ENCODE data around the gene CUBN. TPM values are rescaled to one million over a fixed set of nuclear protein-coding genes. Genes with fewer than 3 reads are reported as not detected.

CUBN gene
- total RNA-seq, 1 donor from 2014 or later: 1.0 TPM

DNA sequence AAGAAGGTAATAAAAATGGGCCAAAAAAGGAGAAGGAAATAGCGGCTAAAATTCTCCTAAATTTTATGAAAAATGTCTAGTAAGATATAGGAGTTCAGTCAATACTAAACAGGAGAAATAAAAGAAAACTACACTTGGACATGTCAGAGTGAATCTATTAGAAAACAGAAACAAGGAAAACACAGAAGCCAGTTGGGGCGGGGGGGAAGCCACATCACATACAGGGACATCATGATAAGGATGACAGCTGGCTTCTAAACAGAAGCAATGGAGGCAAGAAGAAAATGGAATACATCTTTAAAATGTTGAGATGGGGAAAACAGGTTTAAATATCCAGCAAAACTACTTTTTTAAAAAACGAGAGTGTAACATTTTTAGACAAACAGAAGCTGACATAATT, 77.8 kb downstream of the CUBN start:
- Mint-ChIP-seq H3K36me3 (peaks cover 4% of the 10 kb centered on the region), H3K27me3 (no peaks in the 10 kb centered on the region), H3K9me3 (peaks cover 10% of the 10 kb centered on the region), H3K4me1 (ENCODE audit: unreplicated experiment) (no peaks in the 10 kb centered on the region), H3K27ac (no peak overlapping the region), H3K4me3 (no peak overlapping the region)
- no peak for TF ChIP-seq CTCF (conservative IDR thresholded peaks at IDR 0.05)
- no peak for DNase-seq (ENCODE audit: extremely low spot score, unreplicated experiment)

- TF ChIP-seq CTCF (conservative IDR thresholded peaks at IDR 0.05): no peak
- no peaks in the 10 kb centered on the region for H3K27me3 Mint-ChIP-seq
- H3K9me3 Mint-ChIP-seq: peaks cover 10% of the 10 kb centered on the region
- no peak overlapping the region for H3K27ac Mint-ChIP-seq
- H3K4me1 Mint-ChIP-seq (ENCODE audit: unreplicated experiment): no peaks in the 10 kb centered on the region
- H3K4me3 Mint-ChIP-seq: no peak overlapping the region
- no peak for DNase-seq (ENCODE audit: extremely low spot score, unreplicated experiment)
- peaks cover 4% of the 10 kb centered on the region for H3K36me3 Mint-ChIP-seq
These were observed 80.4 kb downstream of the CUBN start for GRCh38 chr10:17049195-17049594.

DNA sequence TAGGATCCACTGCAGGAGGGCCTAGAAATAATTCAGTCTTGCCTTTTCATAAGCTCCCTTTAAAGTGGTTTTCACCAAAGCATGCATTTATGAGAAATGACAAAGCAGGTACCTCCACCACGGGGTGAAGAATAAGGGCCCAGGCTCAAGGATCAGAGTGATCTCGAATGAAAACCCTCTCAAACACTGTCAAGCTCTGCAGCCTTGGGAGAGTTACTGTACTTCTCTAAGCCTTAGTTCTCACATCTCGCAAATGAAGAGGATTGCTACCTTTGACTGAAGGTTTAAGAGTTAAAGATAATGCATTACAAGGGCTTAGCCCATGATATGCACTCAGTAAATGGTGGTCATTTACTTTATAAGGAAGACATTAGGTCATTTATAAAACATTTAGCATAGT, 81.7 kb downstream of the CUBN start:
- TF ChIP-seq CTCF (conservative IDR thresholded peaks at IDR 0.05): no peak
- Mint-ChIP-seq H3K4me3 (no peak overlapping the region), H3K27ac (no peak overlapping the region), H3K9me3 (peaks cover 10% of the 10 kb centered on the region), H3K27me3 (no peaks in the 10 kb centered on the region), H3K36me3 (peaks cover 4% of the 10 kb centered on the region), H3K4me1 (ENCODE audit: unreplicated experiment) (no peaks in the 10 kb centered on the region)
- no peak for DNase-seq (ENCODE audit: extremely low spot score, unreplicated experiment)

DNA sequence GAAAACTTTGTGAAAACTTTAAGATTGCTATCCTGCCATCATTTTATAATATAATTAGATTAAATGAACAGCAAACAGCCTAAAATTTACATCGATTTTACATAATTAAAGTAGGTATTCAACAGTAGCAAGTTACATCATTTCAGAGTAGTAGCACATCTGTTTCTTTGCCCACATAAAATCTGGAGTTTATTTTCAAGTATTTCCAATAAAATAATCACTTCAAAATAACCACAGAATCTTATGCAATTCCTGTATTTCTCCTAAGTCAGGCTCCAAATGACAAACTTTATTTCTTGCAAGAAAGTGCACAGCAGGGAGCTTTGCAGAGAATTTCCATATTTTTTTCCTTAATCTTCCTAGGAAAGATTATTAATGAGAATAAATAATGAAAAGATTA, 82.6 kb downstream of the CUBN start:
- peaks cover 4% of the 10 kb centered on the region for H3K36me3 Mint-ChIP-seq
- peaks cover 8% of the 10 kb centered on the region for H3K9me3 Mint-ChIP-seq
- H3K27ac Mint-ChIP-seq: no peak overlapping the region
- H3K4me3 Mint-ChIP-seq: no peak overlapping the region
- no peak for TF ChIP-seq CTCF (conservative IDR thresholded peaks at IDR 0.05)
- no peak for DNase-seq (ENCODE audit: extremely low spot score, unreplicated experiment)
- no peaks in the 10 kb centered on the region for H3K4me1 Mint-ChIP-seq (ENCODE audit: unreplicated experiment)
- no peaks in the 10 kb centered on the region for H3K27me3 Mint-ChIP-seq

- peaks cover 5% of the 10 kb centered on the region for H3K9me3 Mint-ChIP-seq
- H3K4me3 Mint-ChIP-seq: no peak overlapping the region
- no peaks in the 10 kb centered on the region for H3K27me3 Mint-ChIP-seq
- H3K4me1 Mint-ChIP-seq (ENCODE audit: unreplicated experiment): no peaks in the 10 kb centered on the region
- no peak for TF ChIP-seq CTCF (conservative IDR thresholded peaks at IDR 0.05)
- no peaks in the 10 kb centered on the region for H3K36me3 Mint-ChIP-seq
- no peak for DNase-seq (ENCODE audit: extremely low spot score, unreplicated experiment)
- no peak overlapping the region for H3K27ac Mint-ChIP-seq
These were observed 86.0 kb downstream of the CUBN start for GRCh38 chr10:17043586-17043985.
